B cell (primary cell): ENCODE data around the gene TPK1. TPM values are rescaled to one million over a fixed set of nuclear protein-coding genes. Genes with fewer than 3 reads are reported as not detected.

Experiments used
- ATAC-seq: fragments of 200-7000 bp; cut with Tn5 transposase; one replicate; pipeline ENCODE4 v1.10.0; 2021; ENCODE audit warnings: low read depth, mild to moderate bottlenecking, moderate number of reproducible peaks, moderate library complexity
- CTCF ChIA-PET: fragments of 350-600 bp; sonication (Branson Sonifier 250); formaldehyde crosslinking; loops from one replicate; lab custom pipeline; 2021; ENCODE audit warnings: antibody characterized with exemption, inconsistent platforms; lab: Charles Lee
- POLR2A ChIA-PET: fragments of 350-600 bp; sonication (Branson Sonifier 250); formaldehyde crosslinking; loops from one replicate; lab custom pipeline; 2021; ENCODE audit warnings: antibody characterized with exemption; lab: Charles Lee
- DNase-seq: peaks from one replicate; pipeline ENCODE4 v3.0.0; 2013
- H2AFZ ChIP-seq: 2 replicates; pipeline ENCODE4 v1.6.1; 2012; ENCODE audit warnings: mild to moderate bottlenecking, low read depth, low read length; ENCODE audit not compliant: insufficient read depth, poor library complexity, severe bottlenecking
- H3K27ac ChIP-seq, 2 donors: 1 replicate in 1 of 2; 2 replicates in 1 of 2; pipeline ENCODE4 v1.5.1; 2012 to 2013; ENCODE audit warnings: low read length in 2 of 2, mild to moderate bottlenecking in 2 of 2, moderate library complexity in 1 of 2
- H3K27me3 ChIP-seq, 4 experiments: fragments of 200-600 bp in 1 of 4; sonication (generic) in 1 of 4; replicated peaks in 1 of 4; 1 replicate in 2 of 4; 2 replicates in 2 of 4; pipeline versions ENCODE4 v1.6.1 to v1.7.0; 2013 to 2016; ENCODE audit warnings: low read length in 3 of 4, mild to moderate bottlenecking in 2 of 4, mixed read lengths in 1 of 4, moderate library complexity in 1 of 4; ENCODE audit not compliant: insufficient read depth in 4 of 4, control insufficient read depth in 3 of 4; ENCODE audit errors: control extremely low read depth in 1 of 4
- H3K36me3 ChIP-seq, 2 experiments: replicated peaks in 1 of 2; 1 replicate in 1 of 2; 2 replicates in 1 of 2; pipeline versions ENCODE4 v1.6.1 to v1.7.1; 2013; ENCODE audit warnings: low read length in 1 of 2; ENCODE audit not compliant: insufficient read depth in 2 of 2, control insufficient read depth in 1 of 2; ENCODE audit errors: control extremely low read depth in 1 of 2, extremely low read depth in 1 of 2
- H3K4me1 ChIP-seq, 2 donors: fragments of 200-600 bp in 1 of 2; sonication (generic) in 1 of 2; 1 replicate in 1 of 2; 2 replicates in 1 of 2; pipeline versions ENCODE4 v1.5.1 to v1.6.1; 2013 to 2017; ENCODE audit warnings: low read length in 2 of 2; ENCODE audit not compliant: control insufficient read depth in 2 of 2, insufficient read depth in 2 of 2
- H3K4me2 ChIP-seq: replicated peaks from 2 replicates; pipeline ENCODE3; 2012; ENCODE audit warnings: mild to moderate bottlenecking, low read depth, low read length; ENCODE audit not compliant: poor library complexity, severe bottlenecking
- H3K4me3 ChIP-seq, 5 experiments: fragments of 200-600 bp in 1 of 5; sonication (generic) in 1 of 5; 1 replicate in 3 of 5; 2 replicates in 2 of 5; pipeline versions ENCODE4 v1.5.1 to v1.7.0; 2011 to 2016; ENCODE audit warnings: low read length in 4 of 5, mild to moderate bottlenecking in 4 of 5, low read depth in 2 of 5, control low read depth in 1 of 5, moderate library complexity in 1 of 5; ENCODE audit not compliant: insufficient read depth in 1 of 5; ENCODE audit errors: control extremely low read depth in 1 of 5, extremely low read depth in 1 of 5
- H3K79me2 ChIP-seq: fragments of 200-600 bp; sonication (generic); one replicate; pipeline ENCODE4 v1.6.0; 2016; ENCODE audit warnings: low read length; ENCODE audit not compliant: control insufficient read depth, insufficient read depth
- H3K9ac ChIP-seq: fragments of 200-600 bp; sonication (generic); 2 replicates; pipeline ENCODE4 v1.6.1; 2017; ENCODE audit warnings: mild to moderate bottlenecking, low read length, moderate library complexity
- H3K9me3 ChIP-seq, 3 donors: one replicate each; pipeline versions ENCODE4 v1.6.1 to v1.7.1; 2013; ENCODE audit warnings: low read length in 2 of 3; ENCODE audit not compliant: control insufficient read depth in 2 of 3, insufficient read depth in 1 of 3; ENCODE audit errors: control extremely low read depth in 1 of 3
- H4K20me1 ChIP-seq: 2 replicates; pipeline ENCODE4 v1.6.0; 2012; ENCODE audit warnings: mild to moderate bottlenecking, low read length; ENCODE audit not compliant: insufficient read depth, control insufficient read depth, poor library complexity, severe bottlenecking
- H3K27ac Mint-ChIP-seq: one replicate; pipeline ENCODE4 v1.8.0; 2021; ENCODE audit warnings: mixed read lengths
- H3K27me3 Mint-ChIP-seq: one replicate; pipeline ENCODE4 v1.8.0; 2021; ENCODE audit warnings: mixed read lengths
- H3K4me1 Mint-ChIP-seq: one replicate; pipeline ENCODE4 v1.8.0; 2021; ENCODE audit warnings: mixed read lengths
- H3K4me3 Mint-ChIP-seq: one replicate; pipeline ENCODE4 v1.8.0; 2021; ENCODE audit warnings: mixed read lengths
- H3K9me3 Mint-ChIP-seq: one replicate; pipeline ENCODE4 v1.8.0; 2022; ENCODE audit warnings: mixed read lengths; ENCODE audit not compliant: insufficient read depth
- CTCF ChIP-seq: fragments of 200-600 bp; IDR thresholded peaks from one replicate; pipeline ENCODE4 v1.8.0; 2022; ENCODE audit warnings: antibody characterized with exemption, mild to moderate bottlenecking
- EZH2 ChIP-seq: IDR thresholded peaks from 2 replicates; pipeline ENCODE4 v1.6.1; 2012; ENCODE audit warnings: borderline replicate concordance, low read depth, mild to moderate bottlenecking, moderate library complexity, low read length; ENCODE audit not compliant: insufficient read depth, poor library complexity, severe bottlenecking
- WGBS: methylation state at CpG from one replicate; pipeline ENCODE4 v1.1.5; 2013; ENCODE audit warnings: missing lambda C conversion rate; ENCODE audit not compliant: insufficient coverage; 5-methylcytosine and 5-hydroxymethylcytosine counted together
- intact Hi-C: fragments of 100-400 bp; cut with micrococcal nuclease; formaldehyde crosslinking; loops from one replicate; pipeline ENCODE4 v1.10.0; 2022
- polyA plus RNA-seq: library from polyadenylated mRNA; depleted of rRNA; stranded (reverse); fragments of >200 nt; gene quantifications from 2 replicates; pipeline ENCODE4 v1.2.3, GENCODE V29; 2012
- total RNA-seq, 2 donors: library from RNA; stranded (reverse); fragments of 120-200 nt in 1 of 2; gene quantifications; 1 replicate in 1 of 2; 2 replicates in 1 of 2; pipeline versions ENCODE4 v1.2.3 to v1.2.4, GENCODE V29; 2013 to 2022

Gene TPK1
- total and polyA plus RNA-seq, 2 donors (not counting 1 experiment from before 2014, with no cell fraction given) = 13.7 to 26.4 TPM

- DNase-seq (no peak), ATAC-seq (no peak)
- intact Hi-C loops = no loop called here
- no peak overlapping the region for H3K4me3 Mint-ChIP-seq
- ChIA-PET CTCF (interaction anchor here (1.2 to 2.1 kb wide), 2 partner anchors 18 to 1635 kb away, joined by 3 to 5 read pairs; no protein-coding TSS in a partner anchor), POLR2A (no interaction called here)
- H3K27me3 ChIP-seq = no peaks in the 10 kb centered on the region
- no peak overlapping the region for H3K27ac ChIP-seq
- H3K27me3 Mint-ChIP-seq = no peaks in the 10 kb centered on the region
- H3K9me3 Mint-ChIP-seq = no peaks in the 10 kb centered on the region
- H3K9me3 ChIP-seq = peaks cover 0 to 6% (median 0%) of the 10 kb centered on the region in 3 donors
- no peaks in the 10 kb centered on the region for H3K79me2 ChIP-seq
- H3K4me3 ChIP-seq = no peak overlapping the region
- no peaks in the 10 kb centered on the region for H3K4me1 ChIP-seq
- TF ChIP-seq EZH2 (no peak), CTCF (no peak)
- H3K27ac Mint-ChIP-seq = no peak overlapping the region
- 100% methylated on average over 3 of the region's 5 CpGs for WGBS
- H4K20me1 ChIP-seq = no peaks in the 10 kb centered on the region
- H2AFZ ChIP-seq = no peak overlapping the region
- H3K9ac ChIP-seq = no peak overlapping the region
- H3K36me3 ChIP-seq = no peaks in the 10 kb centered on the region
- no peak overlapping the region for H3K4me2 ChIP-seq
- H3K4me1 Mint-ChIP-seq = peaks cover 3% of the 10 kb centered on the region
These were observed 380.8 kb downstream of the TPK1 start for GRCh38 chr7:144455040-144455404.

- Histone ChIP-seq H3K4me3 (no peak overlapping the region), H3K9me3 (peaks cover 0 to 6% (median 0%) of the 10 kb centered on the region in 3 donors), H2AFZ (no peak overlapping the region), H3K79me2 (no peaks in the 10 kb centered on the region), H3K4me2 (no peak overlapping the region), H3K27ac (no peak overlapping the region), H3K9ac (no peak overlapping the region), H3K36me3 (no peaks in the 10 kb centered on the region), H3K4me1 (no peaks in the 10 kb centered on the region), H3K27me3 (no peaks in the 10 kb centered on the region), H4K20me1 (no peaks in the 10 kb centered on the region)
- DNase-seq (no peak), ATAC-seq (no peak)
- peaks cover 3% of the 10 kb centered on the region for H3K4me1 Mint-ChIP-seq
- H3K27me3 Mint-ChIP-seq = no peaks in the 10 kb centered on the region
- 100% methylated on average over 1 of the region's 3 CpGs for WGBS
- ChIA-PET CTCF (interaction anchor here (1.2 to 2.1 kb wide), 2 partner anchors 17 to 1636 kb away, joined by 3 to 5 read pairs; no protein-coding TSS in a partner anchor), POLR2A (no interaction called here)
- H3K9me3 Mint-ChIP-seq = no peaks in the 10 kb centered on the region
- H3K4me3 Mint-ChIP-seq = no peak overlapping the region
- TF ChIP-seq EZH2 (no peak), CTCF (no peak)
- intact Hi-C loops = no loop called here
- H3K27ac Mint-ChIP-seq = no peak overlapping the region
These were observed 381.4 kb downstream of the TPK1 start for GRCh38 chr7:144454256-144455039.
